H9 (cell line): Measurements from ENCODE around the gene CROCC2. TPM values are rescaled to one million over a fixed set of nuclear protein-coding genes. Genes with fewer than 3 reads are reported as not detected.

Experiments used
- DNase-seq: peaks from one replicate; pipeline ENCODE4 v3.0.0-alpha.2; 2017
- H2AFZ ChIP-seq: one replicate; pipeline ENCODE4 v1.6.1; 2013; ENCODE audit warnings: mild to moderate bottlenecking, low read length, control low read depth, moderate library complexity
- H2AK5ac ChIP-seq: 2 replicates; pipeline ENCODE4 v1.6.1; 2013; ENCODE audit warnings: low read length, control low read depth, mixed read lengths; ENCODE audit not compliant: insufficient read length
- H2BK120ac ChIP-seq: one replicate; pipeline ENCODE4 v1.6.1; 2013; ENCODE audit warnings: low read depth, mild to moderate bottlenecking, low read length, control low read depth, inconsistent platforms; ENCODE audit not compliant: poor library complexity, severe bottlenecking
- H2BK12ac ChIP-seq: 2 replicates; pipeline ENCODE4 v1.6.1; 2013; ENCODE audit warnings: low read length, control low read depth, mixed read lengths, low read depth; ENCODE audit not compliant: insufficient read length
- H2BK15ac ChIP-seq: 2 replicates; pipeline ENCODE4 v1.6.1; 2013; ENCODE audit warnings: low read depth, low read length, control low read depth
- H2BK20ac ChIP-seq: one replicate; pipeline ENCODE4 v1.6.1; 2013; ENCODE audit warnings: low read depth, mild to moderate bottlenecking, low read length, control low read depth, inconsistent platforms; ENCODE audit not compliant: poor library complexity, severe bottlenecking
- H2BK5ac ChIP-seq: 2 replicates; pipeline ENCODE4 v1.6.1; 2013; ENCODE audit warnings: low read length, control low read depth, mixed read lengths; ENCODE audit not compliant: insufficient read length
- H3K14ac ChIP-seq: 2 replicates; pipeline ENCODE4 v1.6.1; 2013; ENCODE audit warnings: low read length, control low read depth; ENCODE audit not compliant: insufficient read depth
- H3K18ac ChIP-seq: 2 replicates; pipeline ENCODE4 v1.6.1; 2013; ENCODE audit warnings: low read depth, mild to moderate bottlenecking, mixed read lengths, low read length, control low read depth; ENCODE audit not compliant: insufficient read length
- H3K23ac ChIP-seq: 2 replicates; pipeline ENCODE4 v1.6.1; 2013; ENCODE audit warnings: low read length, control low read depth, mixed read lengths, low read depth; ENCODE audit not compliant: insufficient read length
- H3K23me2 ChIP-seq: 2 replicates; pipeline ENCODE4 v1.6.1; 2013; ENCODE audit warnings: low read depth, mild to moderate bottlenecking, mixed read lengths, low read length, control low read depth; ENCODE audit not compliant: insufficient read length, poor library complexity, severe bottlenecking
- H3K27ac ChIP-seq: 2 replicates; pipeline ENCODE4 v1.5.1; 2013; ENCODE audit warnings: low read length, control low read depth, mixed read lengths, low read depth; ENCODE audit not compliant: insufficient read length
- H3K27me3 ChIP-seq: 2 replicates; pipeline ENCODE4 v1.6.1; 2013; ENCODE audit warnings: low read length, control low read depth, inconsistent platforms; ENCODE audit not compliant: insufficient read depth
- H3K4ac ChIP-seq: 2 replicates; pipeline ENCODE4 v1.6.1; 2013; ENCODE audit warnings: low read depth, mild to moderate bottlenecking, control low read depth, inconsistent platforms, low read length, moderate library complexity
- H3K4me1 ChIP-seq: 2 replicates; pipeline ENCODE4 v1.6.1; 2013; ENCODE audit warnings: low read length, control low read depth, inconsistent platforms; ENCODE audit not compliant: insufficient read depth
- H3K4me2 ChIP-seq: 2 replicates; pipeline ENCODE4 v1.6.1; 2013; ENCODE audit warnings: low read length, control low read depth, mixed read lengths; ENCODE audit not compliant: insufficient read length, insufficient read depth
- H3K56ac ChIP-seq: 2 replicates; pipeline ENCODE4 v1.6.1; 2013; ENCODE audit warnings: low read depth, mild to moderate bottlenecking, mixed read lengths, low read length, control low read depth; ENCODE audit not compliant: insufficient read length
- H3K79me1 ChIP-seq: 2 replicates; pipeline ENCODE4 v1.6.1; 2013; ENCODE audit warnings: low read depth, mild to moderate bottlenecking, moderate library complexity, low read length, control low read depth, inconsistent platforms; ENCODE audit not compliant: insufficient read depth, poor library complexity, severe bottlenecking
- H3K79me2 ChIP-seq: 2 replicates; pipeline ENCODE4 v1.6.1; 2013; ENCODE audit warnings: low read length, control low read depth, inconsistent platforms; ENCODE audit not compliant: insufficient read depth
- H3K9ac ChIP-seq: 2 replicates; pipeline ENCODE4 v1.6.1; 2013; ENCODE audit warnings: low read length, control low read depth, mixed read lengths; ENCODE audit not compliant: insufficient read length; ENCODE audit errors: extremely low read depth
- H3K9me3 ChIP-seq: one replicate; pipeline ENCODE4 v1.6.1; 2013; ENCODE audit warnings: low read depth, low read length, inconsistent platforms; ENCODE audit not compliant: control insufficient read depth
- H3T11ph ChIP-seq: one replicate; pipeline ENCODE4 v1.6.1; 2013; ENCODE audit warnings: mild to moderate bottlenecking, low read length, control low read depth, inconsistent platforms
- H4K20me1 ChIP-seq: one replicate; pipeline ENCODE4 v1.6.1; 2013; ENCODE audit not compliant: control insufficient read depth, insufficient read length, insufficient read depth
- H4K5ac ChIP-seq: 2 replicates; pipeline ENCODE4 v1.6.1; 2013; ENCODE audit warnings: low read depth, mild to moderate bottlenecking, mixed read lengths, low read length, control low read depth; ENCODE audit not compliant: insufficient read length
- H4K8ac ChIP-seq: replicated peaks from 2 replicates; pipeline ENCODE4 v1.6.1; 2013; ENCODE audit warnings: low read length, control low read depth, mixed read lengths, low read depth; ENCODE audit not compliant: insufficient read length
- H4K91ac ChIP-seq: 2 replicates; pipeline ENCODE4 v1.6.1; 2013; ENCODE audit warnings: low read depth, mild to moderate bottlenecking, moderate library complexity, mixed read lengths, low read length, control low read depth; ENCODE audit not compliant: insufficient read length
- H3K27ac Mint-ChIP-seq, 3 experiments: 2 replicates in 2 of 3; 3 replicates in 1 of 3; pipeline ENCODE4 v1.8.0; 2020 to 2021; ENCODE audit warnings: mixed read lengths in 3 of 3, mild to moderate bottlenecking in 1 of 3, moderate library complexity in 1 of 3
- H3K27me3 Mint-ChIP-seq: 2 replicates; pipeline ENCODE4 v1.8.0; 2021; ENCODE audit warnings: low read depth, mild to moderate bottlenecking, moderate library complexity, mixed read lengths
- H3K36me3 Mint-ChIP-seq, 3 experiments: 2 replicates in 2 of 3; 3 replicates in 1 of 3; pipeline ENCODE4 v1.8.0; 2020 to 2021; ENCODE audit warnings: low read depth in 3 of 3, mixed read lengths in 3 of 3; ENCODE audit not compliant: insufficient read depth in 1 of 3
- H3K4me1 Mint-ChIP-seq, 2 experiments: 2 replicates each; pipeline ENCODE4 v1.8.0; 2020; ENCODE audit warnings: mixed read lengths in 2 of 2
- H3K4me3 Mint-ChIP-seq, 2 experiments: 2 replicates in 1 of 2; 3 replicates in 1 of 2; pipeline ENCODE4 v1.8.0; 2020 to 2021; ENCODE audit warnings: mild to moderate bottlenecking in 2 of 2, mixed read lengths in 2 of 2, moderate library complexity in 1 of 2
- H3K9me3 Mint-ChIP-seq, 2 experiments: 2 replicates in 1 of 2; 3 replicates in 1 of 2; pipeline ENCODE4 v1.8.0; 2020; ENCODE audit warnings: mild to moderate bottlenecking in 2 of 2, mixed read lengths in 2 of 2, moderate library complexity in 1 of 2
- CTCF ChIP-seq: fragments of 200-600 bp; sonication (generic); conservative IDR thresholded peaks from 3 replicates; pipeline ENCODE4 v1.8.0; 2021; ENCODE audit warnings: antibody characterized with exemption, mild to moderate bottlenecking
- WGBS: extraction: QIAGEN DNeasy Blood & Tissue Kit; methylation state at CpG from one replicate; pipeline ENCODE4 v1.1.7; 2013; ENCODE audit warnings: missing lambda C conversion rate, low lambda C conversion rate, mixed read lengths; ENCODE audit not compliant: insufficient read length; ENCODE audit errors: extremely low coverage; 5-methylcytosine and 5-hydroxymethylcytosine counted together
- total RNA-seq: library from RNA; stranded (reverse); gene quantifications from 2 replicates; pipeline ENCODE4 v1.2.1, GENCODE V29; 2021

CROCC2 gene
- total RNA-seq, 1 experiment from 2014 or later = not detected

DNA sequence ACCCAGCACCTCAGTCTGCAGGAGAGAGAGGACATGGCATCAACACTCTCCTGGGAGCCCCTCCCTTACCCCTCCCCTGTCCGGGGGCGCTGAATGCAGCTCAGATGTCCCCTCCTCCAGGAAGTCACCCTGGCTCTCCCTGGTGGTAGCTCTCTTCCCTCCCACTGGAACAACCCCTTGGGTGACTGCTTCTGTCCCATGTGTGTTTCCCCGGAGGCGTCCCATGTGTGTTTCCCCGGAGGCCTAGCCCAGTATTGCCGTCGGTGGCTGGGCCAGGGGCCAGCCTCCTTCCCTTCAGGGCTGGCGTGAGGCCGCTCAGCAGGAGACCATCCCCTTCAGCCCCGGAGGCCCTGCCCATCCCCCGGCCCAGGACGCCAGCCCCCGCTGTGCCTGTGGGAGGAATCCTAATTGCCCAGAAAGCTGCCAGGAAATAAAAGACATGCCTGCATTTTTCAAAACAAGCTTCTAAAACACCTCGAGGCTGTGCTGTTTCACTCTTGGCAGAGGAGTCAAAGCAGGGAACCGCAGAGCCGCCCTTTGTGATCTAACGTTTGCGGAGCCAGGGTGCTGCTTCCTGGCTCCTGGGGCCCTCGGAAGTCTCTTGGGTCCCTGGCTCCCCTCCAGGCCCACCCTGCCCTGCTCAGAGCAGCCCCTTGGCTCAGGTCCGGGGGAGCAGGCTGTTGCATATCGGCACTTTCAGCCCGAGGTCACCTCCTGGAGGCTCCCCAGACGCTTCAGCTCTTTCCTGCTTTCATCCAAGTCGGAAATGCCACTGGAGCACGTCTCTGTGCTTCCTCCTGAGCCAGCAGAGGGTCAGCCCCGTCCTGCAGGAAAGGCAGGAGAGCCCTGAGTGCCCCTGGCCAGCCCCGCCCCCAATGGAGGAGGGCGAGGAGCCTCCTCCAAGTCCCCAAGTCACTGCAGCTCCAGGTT is 103.7 kb downstream of the CROCC2 start:
- Histone ChIP-seq H2BK12ac (no peak overlapping the region), H3K14ac (peak overlapping the region; percentile 21; the same call in 1 of the 2 replicates), H2AFZ (no peak overlapping the region), H2BK20ac (peak overlapping the region; percentile 51), H2AK5ac (no peak overlapping the region), H3K4me1 (no peaks in the 10 kb centered on the region; the same call in 1 of the 2 replicates), H3K9ac (no peak overlapping the region), H4K91ac (no peak overlapping the region), H3K23me2 (peaks cover 5% of the 10 kb centered on the region), H2BK120ac (no peak overlapping the region), H4K5ac (no peak overlapping the region), H3K27me3 (no peaks in the 10 kb centered on the region), H4K8ac (no peak overlapping the region), H3K18ac (peak overlapping the region; percentile 56), H3K56ac (no peak overlapping the region), H3K9me3 (no peaks in the 10 kb centered on the region), H3K79me2 (no peaks in the 10 kb centered on the region), H4K20me1 (no peaks in the 10 kb centered on the region), H2BK5ac (no peak overlapping the region), H3K27ac (no peak overlapping the region), H3T11ph (no peak overlapping the region), H2BK15ac (no peak overlapping the region), H3K23ac (no peak overlapping the region), H3K4me2 (peak overlapping the region; percentile 4), H3K79me1 (no peaks in the 10 kb centered on the region), H3K4ac (no peak overlapping the region)
- WGBS = no CpG with 5 or more reads among the region's 28 CpGs
- Mint-ChIP-seq H3K27ac (peak overlapping the region in 1 of 3 experiments; percentile 85; a peak in 1 of 7 replicates), H3K4me1 (peaks cover 17% of the 10 kb centered on the region in 2 experiments), H3K9me3 (peaks cover 15 to 16% of the 10 kb centered on the region in 2 experiments), H3K27me3 (peaks cover 22% of the 10 kb centered on the region), H3K4me3 (peak overlapping the region; percentile 37 to 44; a peak in 3 of 5 replicates), H3K36me3 (peaks cover 7 to 12% (median 8%) of the 10 kb centered on the region in 3 experiments; a peak in 5 of 7 replicates)
- TF ChIP-seq CTCF = no peak
- peak; percentile 76 for DNase-seq
